Thymus (tissue), 11 donors: ENCODE measurements around the gene GRN. TPM values are rescaled to one million over a fixed set of nuclear protein-coding genes. Genes with fewer than 3 reads are reported as not detected.

Experiments
- DNase-seq, 9 donors: peaks; one replicate each; pipeline ENCODE4 v3.0.0-alpha.2; 2013; ENCODE audit warnings: low spot score in 9 of 9, low read depth in 6 of 9, missing footprints in 1 of 9
- H3K27ac ChIP-seq, 2 donors: one replicate each; pipeline ENCODE4 v1.5.1; 2013; ENCODE audit warnings: control low read depth in 1 of 2, low read depth in 1 of 2, low read length in 1 of 2, mild to moderate bottlenecking in 1 of 2, moderate library complexity in 1 of 2
- H3K27me3 ChIP-seq, 2 donors: one replicate each; pipeline ENCODE4 v1.5.1; 2013; ENCODE audit warnings: low read length in 1 of 2; ENCODE audit not compliant: control insufficient read depth in 2 of 2, insufficient read depth in 1 of 2
- H3K36me3 ChIP-seq, 2 donors: one replicate each; pipeline ENCODE4 v1.5.1; 2013; ENCODE audit warnings: low read length in 1 of 2, mild to moderate bottlenecking in 1 of 2, moderate library complexity in 1 of 2; ENCODE audit not compliant: control insufficient read depth in 2 of 2, insufficient read depth in 2 of 2
- H3K4me1 ChIP-seq, 2 donors: one replicate each; pipeline ENCODE4 v1.5.1; 2013; ENCODE audit warnings: low read length in 2 of 2; ENCODE audit not compliant: control insufficient read depth in 2 of 2, insufficient read depth in 2 of 2
- H3K4me3 ChIP-seq, 2 donors: one replicate each; pipeline ENCODE4 v1.5.1; 2013; ENCODE audit warnings: low read length in 2 of 2, control low read depth in 1 of 2, mild to moderate bottlenecking in 1 of 2
- H3K9me3 ChIP-seq, 2 donors: one replicate each; pipeline ENCODE4 v1.5.1; 2013; ENCODE audit warnings: low read length in 1 of 2, mild to moderate bottlenecking in 1 of 2; ENCODE audit not compliant: control insufficient read depth in 2 of 2, insufficient read depth in 1 of 2
- WGBS: extraction: QIAGEN DNeasy Blood & Tissue Kit; methylation state at CpG from one replicate; pipeline ENCODE4 v1.1.7; 2013; 5-methylcytosine and 5-hydroxymethylcytosine counted together
- polyA plus RNA-seq: library from polyadenylated mRNA; stranded (reverse); fragments of 200-250 nt; gene quantifications from one replicate; pipeline ENCODE4 v1.2.3, GENCODE V29; 2013
- total RNA-seq: library from RNA; stranded (reverse); fragments of 120-200 nt; gene quantifications from one replicate; pipeline ENCODE4 v1.2.4, GENCODE V29; 2013
- donor health status: healthy.

GRN gene
- total and polyA plus RNA-seq, 2 donors = 74.8 to 93.0 TPM

GRCh38 chr17:44380767-44381166 is 35.7 kb downstream of the GRN start:
- peaks cover 2 to 14% of the 10 kb centered on the region in 2 donors for H3K4me1 ChIP-seq
- 90% methylated on average over 9 of the region's 9 CpGs for WGBS
- no peak for DNase-seq
- H3K27me3 ChIP-seq = peaks cover 15 to 65% of the 10 kb centered on the region in 2 donors
- H3K27ac ChIP-seq = no peak overlapping the region
- H3K9me3 ChIP-seq = peaks cover 0 to 7% of the 10 kb centered on the region in 2 donors
- H3K36me3 ChIP-seq = no peaks in the 10 kb centered on the region
- H3K4me3 ChIP-seq = no peak overlapping the region

- Histone ChIP-seq H3K4me1 (peaks cover 6 to 18% of the 10 kb centered on the region in 2 donors), H3K4me3 (no peak overlapping the region), H3K27ac (no peak overlapping the region), H3K9me3 (peaks cover 0 to 7% of the 10 kb centered on the region in 2 donors), H3K27me3 (peaks cover 19 to 66% of the 10 kb centered on the region in 2 donors), H3K36me3 (no peaks in the 10 kb centered on the region)
- 90% methylated on average over 4 of the region's 4 CpGs for WGBS
- DNase-seq = no peak
Measured at GRCh38 chr17:44381810-44382305, 36.8 kb downstream of the GRN start.

- Histone ChIP-seq H3K4me3 (no peak overlapping the region), H3K27me3 (peaks cover 19 to 68% of the 10 kb centered on the region in 2 donors), H3K36me3 (no peaks in the 10 kb centered on the region), H3K9me3 (peaks cover 0 to 7% of the 10 kb centered on the region in 2 donors), H3K27ac (no peak overlapping the region), H3K4me1 (peaks cover 6 to 18% of the 10 kb centered on the region in 2 donors)
- DNase-seq = no peak
- WGBS = 97% methylated on average over 6 of the region's 6 CpGs
Measured at GRCh38 chr17:44382917-44383316, 37.8 kb downstream of the GRN start.

GRCh38 chr17:44383363-44383762 is 38.3 kb downstream of the GRN start:
- H3K36me3 ChIP-seq = no peaks in the 10 kb centered on the region
- H3K27me3 ChIP-seq = peaks cover 19 to 65% of the 10 kb centered on the region in 2 donors
- 98% methylated on average over 15 of the region's 15 CpGs for WGBS
- DNase-seq = no peak
- no peak overlapping the region for H3K4me3 ChIP-seq
- H3K9me3 ChIP-seq = peaks cover 0 to 6% of the 10 kb centered on the region in 2 donors
- H3K27ac ChIP-seq = no peak overlapping the region
- peaks cover 6 to 18% of the 10 kb centered on the region in 2 donors for H3K4me1 ChIP-seq

- Histone ChIP-seq H3K27me3 (peaks cover 19 to 64% of the 10 kb centered on the region in 2 donors), H3K4me1 (peaks cover 6 to 18% of the 10 kb centered on the region in 2 donors), H3K27ac (no peak overlapping the region), H3K9me3 (peaks cover 0 to 5% of the 10 kb centered on the region in 2 donors), H3K4me3 (no peak overlapping the region), H3K36me3 (no peaks in the 10 kb centered on the region)
- WGBS = 95% methylated on average over 16 of the region's 16 CpGs
- no peak for DNase-seq
Measured at GRCh38 chr17:44383861-44384260, 38.8 kb downstream of the GRN start.

- peaks cover 0 to 5% of the 10 kb centered on the region in 2 donors for H3K9me3 ChIP-seq
- H3K27me3 ChIP-seq = peaks cover 19 to 64% of the 10 kb centered on the region in 2 donors
- H3K27ac ChIP-seq = no peak overlapping the region
- WGBS = 70% methylated on average over 29 of the region's 29 CpGs
- no peaks in the 10 kb centered on the region for H3K36me3 ChIP-seq
- no peak overlapping the region for H3K4me3 ChIP-seq
- H3K4me1 ChIP-seq = peaks cover 6 to 18% of the 10 kb centered on the region in 2 donors
- no peak for DNase-seq
Measured at GRCh38 chr17:44384281-44384822, 39.2 kb downstream of the GRN start.

GRCh38 chr17:44384823-44385286 is 39.8 kb downstream of the GRN start:
- H3K27ac ChIP-seq = no peak overlapping the region
- H3K36me3 ChIP-seq = no peaks in the 10 kb centered on the region
- peaks cover 6 to 21% of the 10 kb centered on the region in 2 donors for H3K4me1 ChIP-seq
- peaks cover 0 to 5% of the 10 kb centered on the region in 2 donors for H3K9me3 ChIP-seq
- H3K27me3 ChIP-seq = peaks cover 19 to 64% of the 10 kb centered on the region in 2 donors
- no peak for DNase-seq
- WGBS = 11% methylated on average over 26 of the region's 26 CpGs
- peak overlapping the region; percentile 11 to 50 for H3K4me3 ChIP-seq

- peaks cover 6 to 21% of the 10 kb centered on the region in 2 donors for H3K4me1 ChIP-seq
- DNase-seq = peak; percentile 27 to 87 (median 67)
- H3K9me3 ChIP-seq = peaks cover 0 to 5% of the 10 kb centered on the region in 2 donors
- 13% methylated on average over 68 of the region's 68 CpGs for WGBS
- no peak overlapping the region for H3K27ac ChIP-seq
- peaks cover 19 to 59% of the 10 kb centered on the region in 2 donors for H3K27me3 ChIP-seq
- peak overlapping the region; percentile 37 to 50 for H3K4me3 ChIP-seq
- no peaks in the 10 kb centered on the region for H3K36me3 ChIP-seq
Measured at GRCh38 chr17:44385287-44386181, 40.4 kb downstream of the GRN start.

- H3K27me3 ChIP-seq = peaks cover 19 to 53% of the 10 kb centered on the region in 2 donors
- H3K4me1 ChIP-seq = peaks cover 6 to 21% of the 10 kb centered on the region in 2 donors
- H3K36me3 ChIP-seq = no peaks in the 10 kb centered on the region
- H3K9me3 ChIP-seq = peaks cover 0 to 5% of the 10 kb centered on the region in 2 donors
- H3K27ac ChIP-seq = no peak overlapping the region
- no peak overlapping the region for H3K4me3 ChIP-seq
- DNase-seq = no peak
- WGBS = 67% methylated on average over 10 of the region's 10 CpGs
Measured at GRCh38 chr17:44386182-44386525, 41.1 kb downstream of the GRN start.
